GM19397 (cell line): ENCODE results near the gene TM7SF2.
A peak's percentile ranks its signal among the peaks of the same experiment; 100 is the strongest.

ENCODE experiments used
- ATAC-seq: cut with Tn5 transposase; IDR thresholded peaks from one replicate; pipeline ENCODE4 v1.9.1; 2021; ENCODE audit warnings: mild to moderate bottlenecking, moderate library complexity; ENCODE audit not compliant: unreplicated experiment

The TM7SF2 gene

DNA sequence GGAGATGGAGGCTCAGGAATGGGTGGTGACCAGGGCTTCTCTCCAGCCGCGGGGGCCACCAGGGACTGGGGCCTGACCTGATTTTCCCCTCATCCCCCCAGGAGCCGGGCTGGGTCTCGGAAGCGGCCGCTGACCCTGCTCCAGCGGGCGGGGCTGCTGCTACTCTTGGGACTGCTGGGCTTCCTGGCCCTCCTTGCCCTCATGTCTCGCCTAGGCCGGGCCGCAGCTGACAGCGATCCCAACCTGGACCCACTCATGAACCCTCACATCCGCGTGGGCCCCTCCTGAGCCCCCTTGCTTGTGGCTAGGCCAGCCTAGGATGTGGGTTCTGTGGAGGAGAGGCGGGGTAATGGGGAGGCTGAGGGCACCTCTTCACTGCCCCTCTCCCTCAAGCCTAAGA is 23.8 kb upstream of the TM7SF2 start:
- no peak for ATAC-seq

DNA sequence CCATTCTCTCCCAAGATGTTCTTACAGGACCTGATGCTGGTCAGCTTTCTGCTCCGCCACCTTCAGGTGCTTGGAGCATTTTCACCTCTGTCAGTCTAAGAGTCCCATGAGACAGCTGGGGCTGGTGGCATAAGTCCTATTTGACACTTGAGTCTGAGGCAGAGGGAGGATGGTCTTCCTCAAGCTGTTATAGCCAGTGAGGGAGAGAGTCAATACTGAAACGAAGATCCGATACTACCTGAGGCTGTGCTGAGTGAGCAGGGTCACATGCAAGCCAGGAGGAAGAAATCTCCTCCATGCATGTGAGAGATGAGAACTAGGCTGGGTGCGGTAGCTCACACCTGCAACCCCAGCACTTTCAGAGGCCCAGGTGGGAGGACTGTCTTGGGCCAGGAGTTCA is 22.1 kb upstream of the TM7SF2 start:
- no peak for ATAC-seq

- no peak for ATAC-seq
Observed at GRCh38 chr11:65090628-65091027, 21.0 kb upstream of the TM7SF2 start.

DNA sequence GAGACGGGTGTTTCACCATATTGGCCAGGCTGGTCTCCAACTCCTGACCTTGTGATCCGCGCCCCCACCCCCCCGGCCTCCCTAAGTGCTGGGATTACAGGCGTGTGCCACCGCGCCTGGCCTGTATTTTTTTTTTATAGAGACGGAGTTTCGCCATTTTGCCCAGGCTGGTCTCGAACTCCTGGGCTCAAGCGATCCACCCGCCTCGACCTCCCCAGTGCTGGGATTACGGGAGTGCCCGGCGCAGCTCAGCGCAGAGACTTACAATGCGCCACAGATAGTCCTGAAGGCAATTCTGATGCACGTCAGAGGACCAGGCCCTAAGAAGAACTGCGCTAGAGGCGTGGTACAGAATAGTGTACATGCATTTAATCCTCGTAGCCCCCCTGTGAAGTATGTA is 16.2 kb upstream of the TM7SF2 start:
- no peak for ATAC-seq

GRCh38 chr11:65095974-65096806 is 15.5 kb upstream of the TM7SF2 start, which contains the start of gene VPS51:
Gene VPS51 (plus strand): TSS chr11:65096214. CDS start chr11:65096251, 37 bp downstream.
- peak; percentile 76 for ATAC-seq

DNA sequence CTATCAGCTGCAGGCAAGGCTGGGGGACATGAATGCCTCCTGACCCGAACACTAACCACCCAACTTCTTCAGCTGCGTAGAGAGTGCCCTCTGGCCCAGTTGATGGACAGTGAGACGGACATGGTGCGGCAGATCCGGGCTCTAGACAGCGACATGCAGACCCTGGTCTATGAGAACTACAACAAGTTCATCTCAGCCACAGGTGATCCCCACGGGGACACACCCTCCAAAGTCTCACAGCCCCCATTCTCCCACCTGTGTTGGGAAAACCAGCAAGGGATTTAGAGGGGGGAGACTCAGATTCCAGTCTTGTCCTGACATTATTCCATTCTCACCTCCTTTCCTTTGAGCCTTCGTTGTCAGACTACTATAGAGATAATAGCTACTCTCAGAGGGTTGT is 14.7 kb upstream of the TM7SF2 start:
- ATAC-seq = no peak

- ATAC-seq = no peak
Observed at GRCh38 chr11:65100674-65101350, 10.9 kb upstream of the TM7SF2 start.

- ATAC-seq = no peak
Observed at GRCh38 chr11:65102142-65103095, 9.3 kb upstream of the TM7SF2 start.

DNA sequence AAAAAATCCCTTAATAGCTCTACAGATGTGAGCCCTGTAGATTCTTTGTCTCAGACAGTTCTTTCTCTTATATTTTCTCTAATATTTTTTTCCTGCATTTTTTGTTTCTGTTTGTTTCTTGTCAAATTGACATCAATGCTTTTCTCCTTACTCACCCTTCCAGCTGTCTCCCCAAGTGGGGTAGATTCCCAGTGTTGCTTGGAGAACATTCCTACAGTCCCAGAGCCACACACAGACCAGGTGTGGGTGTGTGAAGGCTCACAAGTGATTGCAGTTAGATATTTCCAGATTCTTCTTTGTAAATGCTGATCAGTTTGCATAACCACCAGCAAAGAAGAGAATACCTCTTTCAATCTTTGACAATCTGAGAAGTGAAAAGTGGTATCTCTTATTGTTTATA is 8.2 kb upstream of the TM7SF2 start:
- ATAC-seq = no peak

DNA sequence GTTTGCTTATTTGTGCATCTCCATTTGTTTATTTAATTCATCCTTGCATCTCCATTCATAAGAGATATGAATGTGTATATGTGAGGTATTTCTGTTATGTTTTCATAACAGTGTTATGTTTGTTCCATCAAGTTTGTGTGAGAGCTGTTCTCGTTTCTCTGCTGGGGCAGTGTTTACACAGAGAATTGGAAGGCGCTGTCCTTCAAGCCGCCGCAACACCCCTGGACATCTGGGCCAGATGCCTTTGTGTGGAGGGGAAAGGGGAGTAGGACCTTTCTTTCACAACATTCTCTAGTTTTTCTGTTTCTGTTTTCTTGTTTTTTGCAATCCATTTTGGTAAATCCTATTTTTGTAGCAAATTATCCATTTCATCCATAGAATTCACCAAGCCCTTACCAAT is 7.0 kb upstream of the TM7SF2 start:
- no peak for ATAC-seq

DNA sequence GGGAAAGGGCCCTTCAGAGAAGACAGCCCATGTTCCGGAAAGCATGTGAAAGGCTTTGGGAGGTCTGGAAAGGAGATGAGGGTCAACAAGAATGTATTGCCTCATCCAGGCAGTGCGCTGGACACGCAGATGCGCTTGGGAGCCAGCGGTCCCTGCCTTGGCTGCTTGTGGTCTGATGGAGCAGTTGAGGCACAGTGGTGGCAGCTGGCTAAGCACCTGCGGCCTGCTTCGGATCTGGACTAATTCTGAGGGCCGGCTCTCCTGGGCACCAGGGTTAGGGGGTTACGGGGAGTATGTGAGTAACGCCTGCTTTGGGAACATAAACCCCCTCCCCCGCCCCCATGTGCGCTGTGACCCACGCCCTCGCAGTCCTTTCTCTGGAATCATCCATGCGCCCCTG is 4.6 kb upstream of the TM7SF2 start:
- ATAC-seq = no peak

GRCh38 chr11:65107751-65108468 is 3.8 kb upstream of the TM7SF2 start:
- ATAC-seq = no peak

- ATAC-seq = no peak
Observed at GRCh38 chr11:65108469-65109123, 3.1 kb upstream of the TM7SF2 start.

- no peak for ATAC-seq
Observed at GRCh38 chr11:65109231-65110198, 2.2 kb upstream of the TM7SF2 start.

GRCh38 chr11:65110354-65110861 is 1.3 kb upstream of the TM7SF2 start:
- no peak for ATAC-seq

- no peak for ATAC-seq
Observed at GRCh38 chr11:65111159-65111743, 421 bp upstream of the TM7SF2 start.

DNA sequence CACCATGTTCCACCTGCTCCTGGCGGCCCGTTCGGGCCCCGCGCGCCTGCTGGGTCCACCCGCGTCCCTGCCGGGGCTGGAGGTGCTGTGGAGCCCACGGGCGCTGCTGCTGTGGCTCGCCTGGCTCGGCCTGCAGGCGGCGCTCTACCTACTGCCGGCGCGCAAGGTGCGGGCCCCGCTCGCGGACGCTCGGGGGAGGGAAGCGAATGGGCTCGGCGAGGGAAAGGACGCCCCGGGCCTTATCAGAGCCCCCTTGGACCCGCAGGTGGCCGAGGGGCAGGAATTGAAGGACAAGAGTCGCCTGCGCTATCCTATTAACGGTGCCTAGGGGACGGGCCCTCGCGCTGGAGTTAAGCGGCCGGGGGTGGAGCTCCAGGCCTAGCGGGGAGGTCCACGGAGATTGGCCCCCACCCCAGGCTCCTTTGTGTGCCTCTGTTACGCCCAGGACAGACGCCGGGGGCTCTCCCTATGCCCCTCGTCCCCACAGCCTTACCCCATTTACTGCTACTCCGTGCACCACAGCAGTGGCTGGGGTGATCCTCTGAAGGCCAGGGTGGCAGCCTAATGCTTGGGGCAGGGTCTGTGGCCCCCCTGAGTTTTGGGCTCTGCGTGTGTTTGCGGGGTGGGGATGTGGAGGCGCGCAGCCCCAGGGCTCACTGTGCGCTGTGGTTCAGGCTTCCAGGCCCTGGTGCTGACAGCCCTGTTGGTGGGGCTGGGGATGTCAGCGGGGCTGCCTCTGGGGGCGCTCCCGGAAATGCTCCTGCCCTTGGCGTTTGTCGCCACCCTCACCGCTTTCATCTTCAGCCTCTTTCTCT is 1.1 kb downstream of the TM7SF2 start:
- ATAC-seq = no peak
